Measurements from ENCODE around the gene PTPDC1.
"Not testable (repeated sequence)": the region's sequence is repeated elsewhere in the genome, so short reads cannot be mapped to it uniquely, and the experiment has no call there.

Gene PTPDC1

GRCh38 chr9:94108584-94108983, 24.3 kb downstream of the PTPDC1 start:
- H3K4me3 ChIP-seq (ENCODE audit: low read depth, low read length): no peak overlapping the region
- DNase-seq (ENCODE audit: low read depth): no peak
- TF ChIP-seq CTCF (IDR thresholded peaks at IDR 0.05; ENCODE audit: control insufficient read depth, extremely low read depth, insufficient read depth): no peak

- no peak for DNase-seq (ENCODE audit: low read depth)
- no peak for TF ChIP-seq CTCF (IDR thresholded peaks at IDR 0.05; ENCODE audit: control insufficient read depth, extremely low read depth, insufficient read depth)
- no peak overlapping the region for H3K4me3 ChIP-seq (ENCODE audit: low read depth, low read length)
Measured at GRCh38 chr9:94110821-94111252, 26.6 kb downstream of the PTPDC1 start.

- H3K4me3 ChIP-seq (ENCODE audit: low read depth, low read length): no peak overlapping the region
- DNase-seq (ENCODE audit: low read depth): no peak
- TF ChIP-seq CTCF (IDR thresholded peaks at IDR 0.05; ENCODE audit: control insufficient read depth, extremely low read depth, insufficient read depth): no peak
Measured at GRCh38 chr9:94111446-94111845, 27.2 kb downstream of the PTPDC1 start.

GRCh38 chr9:94112716-94113465, 28.6 kb downstream of the PTPDC1 start:
- DNase-seq (ENCODE audit: low read depth): no peak
- H3K4me3 ChIP-seq (ENCODE audit: low read depth, low read length): no peak overlapping the region
- no peak for TF ChIP-seq CTCF (IDR thresholded peaks at IDR 0.05; ENCODE audit: control insufficient read depth, extremely low read depth, insufficient read depth)

- not testable (repeated sequence) for H3K4me3 ChIP-seq (ENCODE audit: low read depth, low read length); DNase-seq (ENCODE audit: low read depth)
Measured at GRCh38 chr9:94120088-94120487, 35.8 kb downstream of the PTPDC1 start.

- no peak overlapping the region for H3K4me3 ChIP-seq (ENCODE audit: low read depth, low read length)
- TF ChIP-seq CTCF (IDR thresholded peaks at IDR 0.05; ENCODE audit: control insufficient read depth, extremely low read depth, insufficient read depth): no peak
- DNase-seq (ENCODE audit: low read depth): no peak
Measured at GRCh38 chr9:94120854-94121376, 36.7 kb downstream of the PTPDC1 start.

DNA sequence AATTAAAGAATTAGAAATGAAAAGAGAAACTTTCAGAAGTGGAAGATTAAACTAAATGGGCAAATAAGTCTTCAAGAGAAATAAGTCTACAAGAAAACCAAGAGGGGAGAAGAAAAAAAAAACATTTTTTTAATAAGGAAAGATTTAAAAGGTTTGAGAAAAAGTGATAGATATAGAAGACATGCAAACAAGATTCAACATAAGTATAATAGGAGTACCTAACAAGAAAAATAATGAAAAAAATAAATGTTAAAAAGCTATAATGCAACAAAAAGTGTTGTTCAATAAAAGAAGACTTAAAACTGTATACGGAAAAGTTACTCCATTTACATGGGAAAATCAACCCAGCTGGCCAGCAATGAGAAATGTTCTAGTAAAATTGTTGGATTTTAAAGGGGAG, 42.6 kb downstream of the PTPDC1 start:
- TF ChIP-seq CTCF (IDR thresholded peaks at IDR 0.05; ENCODE audit: control insufficient read depth, extremely low read depth, insufficient read depth): no peak
- no peak for DNase-seq (ENCODE audit: low read depth)
- no peak overlapping the region for H3K4me3 ChIP-seq (ENCODE audit: low read depth, low read length)
